Embryonic facial prominence (tissue), 1 donor: ENCODE results near the gene CMTR1.

Experiments used
- DNase-seq: peaks from one replicate; pipeline ENCODE4 v3.0.0-alpha.2; 2016; ENCODE audit errors: extremely low spot score

CMTR1 gene

GRCh38 chr6:37478827-37479226 lies 45.8 kb downstream of the CMTR1 start:
- no peak for DNase-seq

DNA sequence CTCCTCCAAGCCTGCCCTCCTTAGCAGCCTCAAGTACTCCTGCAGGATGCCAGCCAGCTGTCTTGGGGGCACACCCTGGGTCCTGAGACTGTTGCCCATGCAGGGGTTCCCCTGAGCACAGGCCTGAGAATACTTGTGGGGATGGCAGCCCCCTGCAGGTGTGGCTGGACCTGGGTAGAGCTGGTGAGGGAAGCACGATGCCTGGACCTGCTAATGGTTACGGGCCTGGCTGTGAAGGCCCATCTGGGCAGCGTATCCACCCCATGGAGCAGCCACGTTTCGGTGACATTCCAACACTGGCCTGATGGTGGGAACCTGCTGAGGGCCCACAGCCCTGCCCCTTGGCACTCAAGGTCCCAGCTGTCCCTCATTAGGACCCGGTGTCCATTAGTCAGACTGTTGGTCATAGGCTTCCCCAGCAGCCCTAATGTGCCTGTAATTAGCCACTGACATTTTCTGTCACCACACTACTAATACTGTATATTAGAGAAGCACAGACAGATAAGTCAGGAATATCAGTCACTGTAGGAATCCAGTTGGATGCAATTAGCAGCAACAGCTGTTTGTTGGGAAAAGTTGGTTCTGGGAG lies 46.3 kb downstream of the CMTR1 start:
- no peak for DNase-seq

GRCh38 chr6:37480118-37480736 lies 47.2 kb downstream of the CMTR1 start:
- DNase-seq = no peak

GRCh38 chr6:37480951-37481534 lies 48.0 kb downstream of the CMTR1 start:
- no peak for DNase-seq

DNA sequence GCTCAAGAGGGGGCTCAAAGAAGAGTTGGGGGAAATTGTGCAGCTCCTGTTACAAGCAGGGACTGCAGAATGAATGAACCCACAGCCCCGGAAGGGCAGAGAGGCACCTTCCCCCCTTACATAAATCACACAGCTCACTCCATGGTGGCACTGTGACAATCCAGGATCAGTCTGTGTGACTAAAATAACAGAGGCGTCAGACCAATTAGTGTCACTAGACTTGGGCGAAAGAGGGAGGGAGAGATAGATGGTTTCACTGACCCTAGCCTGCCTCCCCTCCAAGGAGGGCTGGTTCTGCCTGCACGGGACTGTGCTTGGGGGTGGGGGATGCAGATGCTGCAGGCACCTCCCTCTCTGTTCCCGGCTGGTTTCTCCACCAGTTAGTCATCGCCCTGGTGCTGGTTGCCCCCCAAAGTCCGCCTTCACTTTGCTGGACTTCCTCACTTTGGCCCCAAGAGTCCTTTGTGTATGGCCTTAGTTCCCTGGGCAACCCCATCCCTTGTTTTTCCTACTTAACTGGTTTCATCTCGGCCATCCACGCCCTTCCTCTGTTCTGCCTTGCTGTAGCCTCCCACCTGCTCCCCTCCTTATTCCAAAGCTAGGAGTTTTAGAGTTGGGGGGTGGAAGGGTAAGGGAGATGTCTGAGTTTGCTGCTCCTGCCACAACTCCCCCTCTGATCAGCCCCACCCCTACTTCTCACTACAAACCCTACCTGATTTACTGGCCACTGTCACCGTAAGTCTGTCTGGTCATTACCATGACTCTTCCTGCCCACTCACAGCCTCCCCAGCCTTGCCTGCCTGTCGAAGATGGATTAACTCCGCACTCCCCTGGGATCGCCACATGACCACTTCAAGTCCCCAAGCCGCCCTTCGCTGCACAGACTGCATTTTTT lies 48.9 kb downstream of the CMTR1 start:
- DNase-seq = no peak

DNA sequence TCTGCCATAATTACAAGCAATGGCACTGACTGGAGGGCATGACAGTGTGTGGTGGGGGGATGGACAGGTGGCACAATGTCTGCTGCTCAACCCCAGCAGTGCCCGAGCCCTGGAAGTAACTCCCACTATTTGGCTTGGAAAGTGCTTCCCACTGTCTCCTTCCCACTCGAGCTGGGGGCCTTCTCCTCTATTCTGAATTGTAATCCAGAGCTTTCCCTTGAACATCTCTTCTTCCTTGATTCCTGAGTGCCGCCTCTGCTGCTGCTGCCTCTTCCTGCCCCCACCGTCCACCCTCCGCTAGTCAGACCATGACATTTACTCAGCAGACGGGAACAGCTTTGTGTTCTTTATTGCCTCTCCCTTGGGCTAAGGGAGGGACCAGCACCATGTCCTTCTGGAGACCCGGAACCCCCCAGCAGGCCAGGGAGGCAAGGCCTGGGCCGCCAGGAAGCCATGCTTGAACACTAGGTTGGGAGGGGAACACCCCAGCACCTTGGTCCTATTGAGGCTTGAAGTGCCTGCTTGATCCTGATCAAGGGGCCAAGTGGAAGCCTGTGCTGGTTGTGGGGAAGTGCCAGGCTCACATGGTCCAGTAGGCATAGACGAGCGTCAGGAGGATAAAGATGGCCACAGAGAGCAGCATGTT lies 49.7 kb downstream of the CMTR1 start:
- no peak for DNase-seq

- no peak for DNase-seq
Measured at GRCh38 chr6:37483252-37483901, 50.4 kb downstream of the CMTR1 start.

- no peak for DNase-seq
Measured at GRCh38 chr6:37483917-37484785, 51.1 kb downstream of the CMTR1 start.

DNA sequence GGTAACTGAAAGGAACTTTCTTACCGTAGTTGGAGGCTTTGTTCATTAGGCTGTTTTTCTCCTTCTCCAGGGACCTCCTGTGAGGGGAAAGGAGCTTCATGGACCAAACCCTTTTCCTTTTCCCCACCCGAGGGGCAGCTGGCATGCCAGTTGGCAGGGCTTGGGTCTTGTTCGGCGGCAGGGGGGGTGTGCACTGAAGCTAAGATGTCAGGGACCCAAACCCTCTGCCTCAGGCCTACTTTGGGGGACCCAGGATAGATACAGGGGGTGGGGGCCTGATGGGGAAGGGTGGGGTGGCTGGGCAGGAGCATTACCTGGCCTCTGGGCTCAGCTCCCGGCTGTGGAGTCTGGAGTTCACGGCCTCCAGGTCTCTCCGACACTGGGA lies 51.8 kb downstream of the CMTR1 start:
- DNase-seq = no peak

GRCh38 chr6:37485291-37485702 lies 52.3 kb downstream of the CMTR1 start:
- no peak for DNase-seq

DNA sequence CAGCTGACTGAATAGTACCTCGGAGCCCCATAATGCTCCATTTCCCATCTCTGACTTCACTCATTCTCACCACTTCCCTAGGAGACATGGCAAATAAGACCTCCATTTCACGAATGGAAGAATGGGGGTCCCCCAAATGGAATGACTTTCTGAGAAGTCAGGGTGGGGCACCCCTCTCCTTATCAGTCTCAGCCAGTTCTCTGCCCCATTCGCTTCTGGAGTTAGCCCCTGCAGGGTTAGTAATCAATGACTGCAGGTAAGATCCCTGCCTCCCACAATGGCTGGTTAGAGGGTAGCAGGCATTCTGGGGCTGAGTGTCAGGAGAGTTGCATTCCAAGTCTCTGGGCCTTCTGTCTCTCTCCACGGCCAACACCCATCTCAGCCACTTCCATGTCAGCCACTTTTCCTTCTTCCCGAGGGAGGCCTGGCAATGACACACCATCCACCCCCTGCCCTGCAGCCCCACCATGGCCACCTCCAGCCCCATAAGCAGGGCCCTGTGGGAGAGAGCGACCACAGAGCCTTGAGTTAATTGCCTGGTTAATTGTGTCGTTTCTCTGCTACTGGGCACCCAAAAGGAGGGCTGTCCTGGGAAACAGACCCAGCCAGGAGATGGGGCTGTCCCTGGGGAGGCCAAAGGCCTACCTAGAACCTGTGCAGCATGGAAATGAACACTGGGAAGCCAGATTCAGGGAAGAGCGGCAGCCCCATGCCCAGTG lies 53.3 kb downstream of the CMTR1 start:
- DNase-seq = no peak

DNA sequence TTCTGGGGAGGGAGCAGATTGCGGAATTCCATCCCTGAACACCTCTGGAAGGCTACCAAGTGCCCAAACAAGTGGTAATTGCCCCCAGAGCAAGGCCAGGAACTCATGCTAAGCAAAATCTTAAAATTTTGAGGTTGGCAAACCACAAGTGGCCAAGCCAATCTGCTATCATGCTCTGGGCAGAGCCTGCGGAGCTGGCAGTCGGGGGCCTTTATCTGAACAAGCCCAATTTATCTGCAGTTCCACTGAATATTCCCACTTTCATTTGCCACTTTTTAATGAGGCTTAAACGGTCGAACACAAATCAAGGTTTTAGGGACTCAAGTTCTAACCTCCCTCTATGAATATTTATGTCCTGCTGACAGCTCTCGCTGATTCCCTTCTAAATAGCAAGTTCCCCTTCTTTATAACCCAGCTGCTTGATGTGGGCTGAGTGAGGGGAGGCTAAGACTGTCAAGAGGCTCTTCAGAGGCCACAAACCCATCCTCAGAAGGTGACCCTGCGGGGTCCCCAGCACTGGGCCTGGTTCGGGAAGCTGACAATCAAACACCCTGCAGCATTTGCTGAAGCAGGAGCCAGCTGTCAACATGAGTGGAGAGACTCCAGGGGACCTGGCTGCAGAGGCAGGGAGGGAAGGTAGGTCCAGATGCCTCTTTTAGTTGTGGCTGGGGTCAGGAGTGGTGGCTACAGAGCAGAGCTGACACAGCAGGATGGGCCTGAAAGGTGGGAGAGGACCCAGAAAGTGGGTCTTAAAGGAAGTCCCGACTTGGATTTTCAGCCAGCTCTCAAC lies 54.8 kb downstream of the CMTR1 start:
- no peak for DNase-seq

- DNase-seq = no peak
Measured at GRCh38 chr6:37488476-37488875, 55.5 kb downstream of the CMTR1 start.

DNA sequence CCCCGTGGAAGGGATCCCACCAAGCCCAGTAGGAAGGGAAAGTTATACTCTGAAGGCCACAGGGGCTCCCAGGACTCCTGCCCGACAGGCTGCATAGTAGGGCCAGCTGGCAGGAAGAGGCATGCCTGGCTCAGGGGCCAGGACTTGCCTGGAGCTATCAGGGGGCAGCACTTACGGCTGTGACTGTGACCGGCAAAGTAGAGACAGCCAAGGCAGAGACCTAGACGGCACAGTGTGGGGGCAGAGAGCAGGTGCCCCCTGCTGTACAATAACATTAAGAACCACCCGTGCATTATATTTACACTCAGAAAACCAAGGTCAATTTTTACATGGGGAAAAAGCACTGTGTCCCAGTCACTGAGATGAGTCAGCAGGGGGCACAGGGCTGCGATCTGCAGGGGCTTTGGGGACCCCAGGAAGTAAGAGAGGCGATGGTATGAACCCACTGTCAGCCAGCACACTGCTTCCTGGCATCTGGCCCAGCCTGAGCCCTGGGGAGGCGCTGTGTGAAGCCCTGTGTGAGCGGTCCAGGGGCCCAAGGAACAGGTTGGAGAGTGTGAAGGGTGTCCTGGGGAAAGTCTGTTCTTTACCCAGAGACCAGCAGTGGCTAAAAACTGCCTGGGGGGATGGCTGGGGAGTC lies 56.8 kb downstream of the CMTR1 start:
- no peak for DNase-seq

- no peak for DNase-seq
Measured at GRCh38 chr6:37490536-37491170, 57.6 kb downstream of the CMTR1 start.

DNA sequence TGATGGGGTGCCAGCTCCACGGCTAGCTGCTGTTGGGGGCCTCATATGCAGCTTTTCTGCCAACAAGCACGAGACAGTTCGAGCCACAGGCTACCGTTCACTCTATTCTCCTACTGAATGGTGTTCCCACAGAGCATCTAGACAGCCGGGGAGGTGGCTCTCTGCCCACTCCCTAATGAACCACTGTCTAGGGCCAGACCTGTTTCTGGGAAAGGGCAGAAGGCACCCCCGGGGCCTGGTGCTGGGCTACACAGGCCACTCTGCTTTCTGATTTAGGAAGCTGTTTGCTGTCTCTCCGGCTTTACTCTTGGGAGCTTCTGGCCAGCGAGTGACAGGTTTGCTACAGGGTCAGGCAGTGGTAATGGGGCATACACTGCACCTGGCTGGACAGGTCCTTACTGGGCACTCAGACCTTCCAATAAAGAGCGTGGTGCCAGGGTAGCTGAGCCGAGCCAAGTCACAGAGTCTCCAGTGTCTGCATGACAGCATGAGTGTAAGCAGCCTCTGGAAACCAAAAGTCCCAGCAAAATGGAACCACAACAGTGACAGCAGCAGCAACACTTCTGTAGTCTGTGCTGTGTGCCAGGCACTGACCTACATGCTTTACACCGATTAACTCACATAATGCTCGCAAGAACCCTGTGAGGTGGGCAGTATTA lies 58.3 kb downstream of the CMTR1 start:
- DNase-seq = no peak

GRCh38 chr6:37491830-37492208 lies 58.8 kb downstream of the CMTR1 start:
- no peak for DNase-seq
